ENCODE data around the gene KDM4B. TPM values are rescaled to one million over a fixed set of nuclear protein-coding genes. Genes with fewer than 3 reads are reported as not detected.

The KDM4B gene
- polyA plus RNA-seq, 1 of the 3 experiments (the other 2 are of a cell fraction): 12.2 TPM

DNA sequence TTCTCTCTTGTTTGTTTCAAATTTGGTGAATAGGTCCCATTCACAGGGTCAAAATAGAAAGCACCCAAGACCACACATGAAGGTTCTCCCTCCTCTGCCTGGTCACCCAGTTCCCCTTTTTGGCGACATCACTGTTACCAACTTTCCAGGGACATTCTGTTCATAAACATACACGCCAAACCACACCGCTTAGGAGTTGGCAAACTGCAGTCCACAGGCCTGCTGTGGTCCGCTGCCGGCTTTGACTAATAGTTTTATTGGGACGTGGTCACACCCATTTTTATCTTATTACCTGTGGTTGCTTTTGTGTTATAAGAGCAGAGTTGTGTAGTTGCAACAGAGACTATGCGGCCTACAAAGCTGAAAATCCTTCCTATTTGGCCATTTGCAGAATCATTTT lies 35.4 kb upstream of the KDM4B start:
- no peak overlapping the region for H3K4me2 ChIP-seq
- peaks cover 20 to 34% of the 10 kb centered on the region in 2 experiments for H3K36me3 ChIP-seq (replicated peaks in 1 of 2; ENCODE audit: control insufficient read depth in 1 of 2, insufficient read depth in 2 of 2, low read length in 1 of 2)
- H3K27me3 ChIP-seq (ENCODE audit: insufficient read depth): no peaks in the 10 kb centered on the region
- ChIA-PET CTCF (interaction anchor here (0.6 to 1.3 kb wide), 2 partner anchors 61 to 216 kb away, joined by 3 read pairs; no protein-coding TSS in a partner anchor), POLR2A (no interaction called here)
- no peak overlapping the region for H2AFZ ChIP-seq (ENCODE audit: low read depth)
- H3F3A ChIP-seq (replicated peaks; ENCODE audit: insufficient read depth): peaks cover 14% of the 10 kb centered on the region
- TF ChIP-seq EZH2phosphoT487 (IDR thresholded peaks at IDR 0.05; ENCODE audit: borderline replicate concordance, low read depth): no peak
- no peak for TF ChIP-seq FOXM1 (IDR thresholded peaks at IDR 0.05; ENCODE audit: low read depth)
- no peak for TF ChIP-seq NFIC (IDR thresholded peaks at IDR 0.05; ENCODE audit: borderline replicate concordance)
- TF ChIP-seq, protein P1, sequence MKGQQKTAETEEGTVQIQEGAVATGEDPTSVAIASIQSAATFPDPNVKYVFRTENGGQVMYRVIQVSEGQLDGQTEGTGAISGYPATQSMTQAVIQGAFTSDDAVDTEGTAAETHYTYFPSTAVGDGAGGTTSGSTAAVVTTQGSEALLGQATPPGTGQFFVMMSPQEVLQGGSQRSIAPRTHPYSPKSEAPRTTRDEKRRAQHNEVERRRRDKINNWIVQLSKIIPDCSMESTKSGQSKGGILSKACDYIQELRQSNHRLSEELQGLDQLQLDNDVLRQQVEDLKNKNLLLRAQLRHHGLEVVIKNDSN (IDR thresholded peaks at IDR 0.05; ENCODE audit: borderline replicate concordance, low read depth): no peak
- TF ChIP-seq TEAD4 (IDR thresholded peaks at IDR 0.05; ENCODE audit: borderline replicate concordance, insufficient read depth): no peak
- no peak for TF ChIP-seq RXRA (IDR thresholded peaks at IDR 0.05; ENCODE audit: borderline replicate concordance, low read depth)
- TF ChIP-seq, protein P2, sequence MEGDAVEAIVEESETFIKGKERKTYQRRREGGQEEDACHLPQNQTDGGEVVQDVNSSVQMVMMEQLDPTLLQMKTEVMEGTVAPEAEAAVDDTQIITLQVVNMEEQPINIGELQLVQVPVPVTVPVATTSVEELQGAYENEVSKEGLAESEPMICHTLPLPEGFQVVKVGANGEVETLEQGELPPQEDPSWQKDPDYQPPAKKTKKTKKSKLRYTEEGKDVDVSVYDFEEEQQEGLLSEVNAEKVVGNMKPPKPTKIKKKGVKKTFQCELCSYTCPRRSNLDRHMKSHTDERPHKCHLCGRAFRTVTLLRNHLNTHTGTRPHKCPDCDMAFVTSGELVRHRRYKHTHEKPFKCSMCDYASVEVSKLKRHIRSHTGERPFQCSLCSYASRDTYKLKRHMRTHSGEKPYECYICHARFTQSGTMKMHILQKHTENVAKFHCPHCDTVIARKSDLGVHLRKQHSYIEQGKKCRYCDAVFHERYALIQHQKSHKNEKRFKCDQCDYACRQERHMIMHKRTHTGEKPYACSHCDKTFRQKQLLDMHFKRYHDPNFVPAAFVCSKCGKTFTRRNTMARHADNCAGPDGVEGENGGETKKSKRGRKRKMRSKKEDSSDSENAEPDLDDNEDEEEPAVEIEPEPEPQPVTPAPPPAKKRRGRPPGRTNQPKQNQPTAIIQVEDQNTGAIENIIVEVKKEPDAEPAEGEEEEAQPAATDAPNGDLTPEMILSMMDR (IDR thresholded peaks at IDR 0.05): no peak
- no peak for TF ChIP-seq GABPA (IDR thresholded peaks at IDR 0.05; ENCODE audit: low read depth)
- H3K4me1 ChIP-seq (ENCODE audit: control insufficient read depth in 1 of 2, insufficient read depth in 2 of 2, low read depth in 1 of 2, low read length in 1 of 2): no peaks in the 10 kb centered on the region
- H3K27ac ChIP-seq (ENCODE audit: low read depth in 2 of 2, low read length in 1 of 2): no peak overlapping the region
- H3K79me2 ChIP-seq (ENCODE audit: insufficient read depth): peaks cover 83% of the 10 kb centered on the region
- H3K9me3 ChIP-seq: no peaks in the 10 kb centered on the region
- 87% methylated on average over 7 of the region's 7 CpGs for WGBS (ENCODE audit: low lambda C conversion rate)
- H3K9me2 ChIP-seq: no peaks in the 10 kb centered on the region
- no peak for DNase-seq
- no peak overlapping the region for H3K4me3 ChIP-seq (ENCODE audit: low read depth in 2 of 2, low read length in 1 of 2)
- peaks cover 20% of the 10 kb centered on the region for H4K20me1 ChIP-seq (ENCODE audit: insufficient read depth)
- no peak overlapping the region for H3K9ac ChIP-seq

DNA sequence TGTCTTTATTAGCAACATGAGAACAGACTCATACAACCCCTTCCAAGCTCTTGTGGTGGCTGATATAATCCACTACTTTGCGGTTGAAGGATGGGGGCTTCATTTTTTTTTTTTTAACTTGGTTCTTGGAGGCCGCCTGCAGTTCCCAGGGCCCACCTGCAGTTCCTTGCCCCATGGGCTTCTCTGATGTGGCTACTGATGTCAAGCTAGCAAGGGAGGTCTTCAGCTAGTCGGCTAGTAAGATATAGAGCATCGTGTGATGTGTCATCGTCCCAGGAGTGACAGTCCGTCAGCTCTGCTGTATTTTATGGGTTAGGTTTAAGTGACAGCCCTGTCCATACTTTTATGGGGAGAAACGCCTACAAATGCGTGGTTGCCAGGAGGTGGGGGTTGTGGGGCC lies 33.5 kb upstream of the KDM4B start:
- CTCF ChIA-PET: no interaction called here
- Histone ChIP-seq H3K9me3 (no peaks in the 10 kb centered on the region), H3K9me2 (no peaks in the 10 kb centered on the region), H3K4me3 (ENCODE audit: low read depth in 2 of 2, low read length in 1 of 2) (no peak overlapping the region), H3K27ac (ENCODE audit: low read depth in 2 of 2, low read length in 1 of 2) (no peak overlapping the region), H3K9ac (no peak overlapping the region), H3K36me3 (replicated peaks in 1 of 2; ENCODE audit: control insufficient read depth in 1 of 2, insufficient read depth in 2 of 2, low read length in 1 of 2) (peaks cover 18 to 24% of the 10 kb centered on the region in 2 experiments), H2AFZ (ENCODE audit: low read depth) (no peak overlapping the region), H3K27me3 (ENCODE audit: insufficient read depth) (no peaks in the 10 kb centered on the region), H3K79me2 (ENCODE audit: insufficient read depth) (peaks cover 87% of the 10 kb centered on the region), H3K4me1 (ENCODE audit: control insufficient read depth in 1 of 2, insufficient read depth in 2 of 2, low read depth in 1 of 2, low read length in 1 of 2) (no peaks in the 10 kb centered on the region), H3K4me2 (no peak overlapping the region), H4K20me1 (ENCODE audit: insufficient read depth) (peaks cover 21% of the 10 kb centered on the region), H3F3A (replicated peaks; ENCODE audit: insufficient read depth) (peaks cover 9% of the 10 kb centered on the region)
- WGBS (ENCODE audit: low lambda C conversion rate): 98% methylated on average over 8 of the region's 8 CpGs
- DNase-seq: no peak
- POLR2A ChIA-PET: no interaction called here
- TF ChIP-seq SMC3 (IDR thresholded peaks at IDR 0.05; ENCODE audit: low read depth, low read length): no peak
- no peak for TF ChIP-seq TEAD4 (IDR thresholded peaks at IDR 0.05; ENCODE audit: borderline replicate concordance, insufficient read depth)
- TF ChIP-seq FOXJ3 (CRISPR knock-in tag; IDR thresholded peaks at IDR 0.05): no peak
